NCI-H146 treated with DMSO at 0.1 percent for 48 hours (cell line): ENCODE results near the gene C16orf74.

Source experiments
- DNase-seq: peaks from one replicate; lab custom pipeline; 2025; ENCODE audit not compliant: unreplicated experiment; lab: John Stamatoyannopoulos, UW

Gene C16orf74

DNA sequence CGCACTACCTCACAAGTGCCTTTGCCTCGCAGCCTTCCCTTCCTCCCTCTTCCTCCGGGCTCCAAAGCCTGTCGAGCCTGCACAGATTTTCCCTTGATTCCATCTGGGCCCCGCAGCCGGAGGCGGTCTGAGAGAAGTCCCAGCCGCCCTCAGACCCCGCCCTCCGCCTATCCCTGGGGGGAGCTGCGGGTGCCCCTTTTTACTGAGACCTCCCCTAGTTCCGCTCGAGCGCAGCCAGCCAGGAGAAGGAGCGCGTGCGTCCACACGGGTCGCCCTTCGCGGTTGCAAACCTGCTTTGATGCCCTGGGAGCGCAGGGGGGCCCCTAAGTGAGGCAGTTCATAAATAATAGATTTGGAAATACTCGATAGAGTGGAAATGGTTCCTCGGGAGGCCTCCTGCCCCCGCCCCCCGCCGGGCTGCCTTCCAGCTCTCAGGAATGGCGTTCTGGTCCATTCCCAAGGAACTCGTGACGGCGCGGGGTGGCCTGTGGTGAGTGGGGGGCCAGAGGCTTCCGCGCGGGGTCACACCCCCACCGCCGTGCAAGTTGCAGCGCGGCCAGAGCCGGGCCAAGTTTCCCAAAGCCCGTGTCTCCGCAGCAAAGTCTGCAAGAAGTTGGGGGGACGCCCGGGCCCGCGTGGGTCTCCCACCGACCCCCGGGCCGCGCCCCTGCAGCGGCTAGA lies 610 bp downstream of the C16orf74 start:
- no peak for DNase-seq

- no peak for DNase-seq
These were observed 1.1 kb downstream of the C16orf74 start for GRCh38 chr16:85749771-85750145.

DNA sequence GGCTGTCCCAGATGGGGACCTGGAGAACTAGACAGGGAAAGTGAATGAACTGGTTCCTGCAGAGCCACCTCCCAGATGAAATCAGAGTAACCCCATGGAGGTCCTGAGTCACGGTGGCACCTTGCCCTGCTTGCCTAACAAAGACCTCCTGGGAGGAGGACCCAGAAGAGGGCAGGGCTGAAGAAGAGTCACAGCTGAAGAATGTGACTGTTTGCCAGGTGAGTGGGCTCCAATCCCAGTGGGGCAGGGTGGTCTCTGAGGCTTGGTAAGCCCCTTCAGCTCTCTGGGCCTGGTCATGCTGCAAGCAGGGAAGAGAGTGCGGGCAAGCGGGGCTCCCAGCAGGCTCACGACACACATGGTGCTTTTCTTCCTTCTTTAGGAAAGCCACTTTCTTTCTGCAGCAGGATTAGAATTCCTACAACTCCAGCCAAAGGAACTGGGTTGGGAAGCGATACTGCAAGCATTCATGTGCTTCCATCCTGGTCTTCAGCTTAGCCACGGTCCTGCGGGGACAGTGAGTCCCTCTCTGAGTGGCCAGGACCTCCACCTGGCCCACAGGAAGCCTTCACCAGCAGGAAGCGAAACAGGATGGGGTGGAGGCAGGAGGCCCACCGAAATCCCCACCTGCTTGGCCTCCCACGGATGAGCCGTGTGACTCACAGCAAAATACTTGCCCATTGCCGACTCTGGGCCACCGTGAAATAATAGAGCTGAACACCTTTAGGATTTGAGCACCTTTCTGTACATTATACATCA lies 4.3 kb downstream of the C16orf74 start:
- DNase-seq: no peak

DNA sequence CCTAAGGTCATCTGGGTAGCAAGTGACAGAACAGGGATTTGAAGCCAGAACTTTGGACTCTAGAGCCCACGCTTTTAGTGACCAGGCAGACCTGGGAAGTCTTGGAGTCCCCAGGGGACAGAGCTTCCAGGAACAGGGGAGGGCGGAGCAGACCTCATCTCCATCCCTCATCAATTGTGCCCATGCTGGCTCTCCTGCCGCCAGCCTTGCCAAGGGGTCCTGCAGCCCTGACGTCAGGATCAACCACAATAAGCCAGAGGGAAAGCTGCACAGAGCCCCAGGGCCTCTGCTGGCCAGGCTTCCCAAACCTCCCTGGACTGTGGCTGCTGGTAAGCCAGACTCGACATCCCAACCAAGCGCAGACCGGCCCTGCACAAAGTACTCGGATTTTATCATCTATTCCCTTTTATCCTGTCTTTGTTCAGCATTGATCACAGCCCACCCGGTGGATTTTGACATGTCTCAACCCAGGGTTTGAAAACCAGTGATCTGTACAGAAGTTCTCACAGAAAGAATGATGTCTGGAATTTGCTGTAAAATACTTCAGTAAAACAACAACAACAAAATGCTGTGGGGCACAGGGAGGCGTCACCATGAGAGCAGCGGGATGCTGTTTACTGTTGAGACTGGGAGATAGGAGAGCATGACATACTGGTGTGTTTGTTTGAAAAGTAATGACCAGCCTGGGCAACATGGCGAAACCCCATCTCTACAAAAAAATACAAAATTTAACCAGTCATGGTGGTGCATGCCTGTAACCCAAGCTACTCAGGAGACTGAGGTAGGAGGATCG lies 11.8 kb downstream of the C16orf74 start:
- no peak for DNase-seq

DNA sequence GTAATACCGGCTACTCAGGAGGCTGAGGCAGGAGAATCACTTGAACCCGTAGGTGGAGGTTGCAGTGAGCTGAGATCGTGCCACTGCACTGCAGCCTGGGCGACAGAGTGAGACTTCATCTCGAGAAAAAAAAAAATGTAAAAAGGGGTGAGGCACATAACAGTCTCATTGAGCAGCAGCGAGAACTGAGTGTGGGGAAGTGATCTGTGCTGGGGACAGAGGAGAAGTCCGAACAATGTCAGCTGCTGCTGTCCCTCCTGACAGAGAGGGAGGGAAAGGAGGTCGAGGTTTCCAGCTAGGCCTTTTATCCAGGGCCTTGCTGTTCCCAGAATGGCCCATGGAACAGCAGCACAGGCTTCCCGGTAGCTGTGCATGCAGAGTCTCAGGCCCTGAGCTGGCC lies 14.0 kb downstream of the C16orf74 start:
- DNase-seq: no peak

DNA sequence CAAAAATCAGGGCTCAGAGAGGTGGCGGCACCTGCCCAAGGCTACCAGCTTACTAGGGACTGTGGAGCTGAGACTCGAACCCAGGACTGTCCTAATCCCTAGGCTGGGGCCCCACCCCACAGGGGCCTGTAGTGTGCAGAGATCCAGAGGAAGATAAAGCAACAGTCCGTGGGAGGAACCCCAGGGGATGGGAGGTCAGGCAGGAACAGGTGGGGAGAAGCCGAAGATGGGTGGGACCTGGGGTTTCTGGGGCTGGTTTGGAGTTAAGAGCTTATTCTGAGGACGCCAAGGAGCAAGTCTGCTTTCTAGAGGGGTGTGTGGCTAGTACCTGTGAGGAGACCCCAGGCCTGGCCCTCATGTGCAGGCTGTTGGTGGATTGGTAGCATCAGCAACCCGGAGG lies 14.9 kb downstream of the C16orf74 start:
- DNase-seq: no peak

DNA sequence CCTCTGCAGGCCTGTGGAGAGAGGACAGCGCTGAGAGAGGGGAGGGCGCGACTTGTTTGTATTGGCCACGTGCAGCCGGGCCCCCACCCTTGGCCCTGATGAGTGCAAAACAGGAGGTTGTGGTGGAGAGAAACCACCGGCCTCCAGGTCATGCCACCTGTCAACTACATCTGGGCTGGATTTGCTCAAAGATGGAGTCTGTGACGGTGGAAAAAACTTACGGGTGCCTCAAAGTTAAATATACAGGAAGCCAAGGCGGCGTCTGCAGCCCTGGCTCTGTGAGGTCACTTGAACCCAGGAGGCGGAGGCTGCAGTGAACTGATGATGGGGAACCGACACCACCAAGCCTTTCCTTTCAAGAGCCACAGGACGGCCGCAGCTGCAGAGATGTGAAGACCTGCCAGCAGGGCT lies 15.7 kb downstream of the C16orf74 start:
- no peak for DNase-seq

- DNase-seq: no peak
These were observed 16.4 kb downstream of the C16orf74 start for GRCh38 chr16:85734311-85735017.

DNA sequence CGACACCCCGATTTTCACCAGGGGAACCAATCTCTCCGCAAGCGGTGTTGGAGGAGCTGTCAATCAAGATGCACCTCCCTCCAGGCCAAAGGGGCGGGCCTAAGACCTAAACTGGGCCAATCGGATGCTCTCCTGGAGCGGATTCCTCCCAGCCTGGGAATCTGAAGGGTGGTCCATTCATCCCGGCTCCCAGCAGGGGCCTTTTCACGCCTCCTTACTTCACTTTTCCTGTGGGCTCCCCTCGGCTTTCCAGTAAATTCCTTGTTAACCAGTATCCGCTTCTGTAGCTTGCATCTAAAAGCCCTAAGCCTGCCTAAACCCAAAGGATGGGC lies 17.1 kb downstream of the C16orf74 start:
- no peak for DNase-seq

DNA sequence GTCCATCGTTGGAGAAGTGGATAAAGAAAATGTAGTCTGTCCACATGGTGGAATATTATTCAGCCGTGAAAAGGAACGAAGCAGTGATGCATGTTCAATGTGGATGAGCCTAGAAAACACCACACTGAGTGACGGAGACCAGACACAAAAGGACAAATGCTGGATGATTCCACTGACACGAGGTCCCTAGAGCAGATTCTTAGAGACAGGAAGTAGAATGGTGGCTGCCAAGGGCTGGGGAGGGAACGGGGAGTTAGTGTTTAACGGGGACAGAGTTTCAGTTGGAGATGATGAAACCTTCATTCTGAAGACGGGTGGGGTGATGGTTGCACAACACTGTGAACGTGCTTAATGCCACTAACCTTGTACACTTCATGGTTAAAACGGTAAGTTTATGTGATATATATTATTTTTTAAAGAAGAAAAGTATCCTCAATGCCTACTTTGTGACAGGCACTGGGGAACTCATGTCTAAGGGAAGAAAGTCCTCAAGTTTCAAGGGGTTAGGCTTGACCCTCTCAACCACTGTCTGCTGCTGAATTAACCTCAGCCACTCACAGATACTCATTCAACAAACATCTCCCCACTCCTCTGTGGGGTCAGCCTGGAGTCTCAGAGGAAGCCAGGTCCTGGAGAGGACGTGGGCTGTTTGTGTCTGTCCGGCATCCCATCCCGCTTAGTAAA lies 17.6 kb downstream of the C16orf74 start:
- no peak for DNase-seq

GRCh38 chr16:85731179-85731578 lies 19.7 kb downstream of the C16orf74 start:
- no peak for DNase-seq

DNA sequence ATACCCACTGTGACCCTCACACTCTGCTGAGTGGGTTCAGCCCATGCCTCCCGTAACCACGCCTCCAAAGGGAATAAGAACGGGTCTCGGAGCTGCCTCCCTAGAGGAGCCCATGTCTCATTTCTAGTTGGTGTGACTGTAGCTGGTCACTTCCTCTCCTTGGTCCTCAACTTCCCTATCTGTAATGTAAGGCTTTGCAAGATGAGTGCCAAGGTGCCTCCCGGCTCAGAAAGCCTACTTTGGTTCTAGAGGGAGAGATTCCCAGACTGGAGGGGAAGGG lies 20.8 kb downstream of the C16orf74 start:
- DNase-seq: no peak

- DNase-seq: no peak
These were observed 21.3 kb downstream of the C16orf74 start for GRCh38 chr16:85729452-85730185.

DNA sequence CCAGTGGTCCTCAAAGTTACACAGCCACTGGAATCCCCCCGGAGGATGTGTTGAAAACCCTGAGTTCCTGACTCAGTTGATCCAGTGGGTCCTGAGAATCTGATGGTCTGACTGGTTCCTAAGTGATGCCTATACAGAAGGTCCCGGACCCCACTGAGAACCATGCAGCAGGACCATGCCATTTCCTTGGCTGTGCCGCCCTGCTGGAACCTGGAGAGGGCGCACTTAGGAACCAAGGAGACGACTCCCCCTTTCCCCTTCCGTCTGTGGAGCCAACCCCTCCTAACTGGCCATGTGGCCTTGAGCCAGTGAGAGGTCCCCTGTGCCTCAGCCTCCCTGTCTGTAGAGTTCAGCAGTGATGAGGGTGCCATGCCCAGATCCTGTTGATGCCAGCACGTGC lies 22.0 kb downstream of the C16orf74 start:
- DNase-seq: no peak

DNA sequence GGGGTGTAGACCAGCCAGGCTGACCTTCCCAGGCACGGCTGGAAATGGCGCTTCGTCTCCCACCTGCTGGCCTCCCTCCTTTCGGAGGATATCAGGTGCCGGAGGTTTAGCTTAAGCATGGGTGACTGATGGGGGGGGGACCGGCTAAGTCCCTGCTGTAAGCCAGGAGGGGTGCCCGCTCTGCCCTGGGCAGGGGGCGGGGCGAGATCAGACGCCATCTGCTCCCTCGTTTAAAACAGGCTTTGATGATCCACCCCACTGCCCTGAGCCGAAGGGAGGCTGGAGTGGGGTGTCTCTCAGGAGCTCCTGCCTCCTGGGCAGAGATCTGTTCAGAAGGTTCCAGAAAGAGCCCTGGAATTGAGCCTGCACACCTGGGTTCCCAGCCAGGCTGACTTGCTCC lies 26.0 kb downstream of the C16orf74 start:
- no peak for DNase-seq

DNA sequence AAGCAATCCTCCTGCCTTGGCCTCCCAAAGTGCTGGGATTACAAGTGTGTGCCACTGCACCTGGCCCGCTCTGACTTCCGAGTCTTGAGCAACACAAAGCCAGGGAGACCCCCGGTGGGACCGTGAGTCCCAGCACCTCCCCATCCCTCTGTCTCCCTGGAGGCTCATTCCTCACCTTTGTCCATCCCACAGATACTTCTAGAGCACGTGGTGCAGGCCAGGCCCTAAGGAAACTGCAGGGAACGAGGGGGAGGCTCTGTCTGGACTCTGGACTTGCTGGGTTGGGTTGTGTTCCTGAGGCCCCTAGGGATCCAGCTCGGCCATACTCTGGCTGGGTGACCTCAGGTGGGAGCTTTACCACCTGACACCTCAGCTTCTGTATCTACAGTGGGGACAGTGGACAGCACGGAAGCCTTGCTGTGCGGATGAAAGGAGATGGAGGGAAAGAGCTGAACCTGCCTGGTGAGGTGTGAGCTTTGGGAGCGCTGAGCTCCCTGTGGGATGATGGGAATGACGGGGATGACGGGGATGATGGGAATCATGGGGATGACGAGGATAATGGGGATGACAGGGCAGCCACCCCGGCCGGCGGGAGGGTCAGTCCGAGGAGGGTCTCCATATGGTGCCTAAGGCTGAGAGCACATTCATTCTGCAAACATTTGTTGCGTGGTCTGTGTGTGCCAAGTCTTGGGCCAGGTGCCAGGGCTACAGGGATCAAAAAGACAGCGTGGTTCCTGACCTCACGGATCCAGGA lies 26.6 kb downstream of the C16orf74 start:
- DNase-seq: no peak

DNA sequence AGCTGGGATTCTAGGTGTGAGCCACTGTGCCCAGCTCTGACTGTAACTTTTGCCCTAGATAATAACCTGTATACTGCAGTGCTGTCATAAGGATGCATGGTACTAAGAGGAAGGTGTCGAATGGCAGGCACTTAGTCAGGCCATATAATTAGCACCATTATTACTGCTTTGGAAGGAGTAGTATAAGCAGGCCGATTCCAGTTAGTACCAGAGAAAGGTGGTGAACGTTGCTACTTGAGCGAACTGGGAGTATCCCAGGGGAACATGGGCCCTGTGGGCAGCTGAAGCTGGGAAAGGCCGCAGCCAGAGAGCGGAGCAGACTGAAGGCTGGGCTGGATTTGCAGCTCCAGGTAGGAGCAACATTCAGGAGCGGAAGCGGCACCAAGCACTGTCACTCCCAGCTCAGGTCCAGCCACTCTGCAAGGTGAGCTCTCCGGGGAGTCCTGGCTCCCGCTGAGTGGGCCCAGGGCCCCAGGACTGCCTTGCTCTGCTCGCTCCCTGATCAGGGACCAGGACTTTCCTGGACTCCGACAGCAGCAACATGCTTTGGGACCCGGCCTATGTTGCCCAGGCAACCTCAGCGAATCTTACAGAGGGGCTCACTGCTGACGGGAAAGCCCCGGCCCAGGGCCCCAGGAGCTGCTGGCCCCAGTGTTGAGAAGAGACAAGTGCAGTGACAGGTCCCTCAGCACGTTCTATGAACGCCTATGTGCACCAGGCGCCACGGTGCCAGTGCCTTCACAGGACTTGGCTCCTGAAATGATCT lies 28.6 kb downstream of the C16orf74 start:
- no peak for DNase-seq

DNA sequence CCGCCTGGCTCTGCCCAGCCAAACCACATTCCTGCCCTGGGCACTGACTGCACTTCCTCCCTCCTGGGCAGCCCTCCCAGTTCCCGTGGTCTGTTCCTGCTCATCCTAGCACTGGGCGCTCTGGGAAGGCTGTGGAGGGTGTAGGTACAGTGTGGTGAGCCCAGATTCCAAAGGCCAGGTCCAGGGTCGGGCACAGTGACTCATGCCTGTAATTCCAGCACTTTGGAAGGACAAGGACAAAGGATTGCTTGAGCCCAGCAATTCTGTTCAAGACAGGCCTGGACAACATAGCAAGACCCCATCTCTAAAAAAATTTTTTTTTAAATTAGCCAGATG lies 30.6 kb downstream of the C16orf74 start:
- DNase-seq: no peak

DNA sequence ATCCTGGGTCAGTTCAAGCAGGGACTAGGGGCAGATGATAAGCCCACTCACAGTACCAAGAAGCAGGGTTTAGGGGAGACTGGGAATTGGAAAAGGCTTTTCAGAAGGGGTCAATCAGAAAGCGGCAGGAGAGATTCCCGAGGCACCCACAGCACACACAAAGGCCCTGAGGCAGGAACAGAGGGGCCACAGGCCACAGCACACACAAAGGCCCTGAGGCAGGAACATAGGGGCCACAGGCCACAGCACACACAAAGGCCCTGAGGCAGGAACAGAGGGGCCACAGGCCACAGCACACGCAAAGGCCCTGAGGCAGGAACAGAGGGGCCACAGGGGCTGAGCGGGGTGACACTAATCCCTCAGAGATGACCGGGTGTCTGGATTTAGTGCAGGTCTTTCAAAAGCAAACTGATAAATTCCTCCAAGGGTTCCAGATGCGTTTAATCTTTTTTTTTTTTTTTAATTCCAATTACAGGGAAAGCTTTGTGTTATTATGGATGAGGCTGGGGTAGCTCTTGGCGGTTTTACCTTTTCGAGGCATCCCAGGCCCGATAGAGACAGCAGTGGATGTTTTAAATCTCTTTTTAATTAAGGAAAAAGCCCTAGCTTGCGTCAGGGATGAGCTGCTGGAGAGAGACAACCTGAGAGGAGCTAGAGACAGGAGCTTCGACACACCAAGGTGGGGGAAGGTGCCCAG lies 31.1 kb downstream of the C16orf74 start:
- no peak for DNase-seq
